SU-DHL-6 (cell line): Measurements from ENCODE around the gene NCOA3.

Experiments used
- EZH2phosphoT487 ChIP-seq: fragments of 200-600 bp; sonication (generic), shearing (Covaris generic); conservative IDR thresholded peaks from 2 replicates; pipeline ENCODE4 v1.6.1; 2018; ENCODE audit warnings: mild to moderate bottlenecking, antibody characterized with exemption, low read length, moderate library complexity, mixed read lengths
- TF ChIP-seq, protein P1 (sequence below): fragments of 200-600 bp; sonication (generic); IDR thresholded peaks from one replicate; pipeline ENCODE4 v1.5.1; 2017; ENCODE audit warnings: antibody characterized with exemption, mild to moderate bottlenecking, low read length, moderate library complexity; ENCODE audit not compliant: insufficient read depth, poor library complexity, severe bottlenecking

DNA sequence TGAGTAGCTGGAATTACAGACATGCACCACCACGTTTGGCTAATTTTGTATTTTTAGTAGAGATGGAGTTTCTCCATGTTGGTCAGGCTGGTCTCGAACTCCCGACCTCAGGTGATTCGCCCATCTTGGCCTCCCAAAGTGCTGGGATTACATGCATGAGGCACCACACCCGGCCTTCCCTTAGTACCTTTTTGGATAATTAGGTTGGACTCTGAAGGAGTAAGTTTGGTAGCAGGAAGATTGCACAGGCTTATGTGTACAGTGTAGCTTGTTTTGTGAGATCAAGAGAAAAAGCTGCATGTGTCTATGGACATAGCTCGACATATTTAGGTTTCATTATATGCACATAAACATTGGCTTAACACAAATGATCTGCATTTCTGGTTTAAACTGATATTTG is 116.8 kb downstream of the NCOA3 start:
- TF ChIP-seq, protein P1, sequence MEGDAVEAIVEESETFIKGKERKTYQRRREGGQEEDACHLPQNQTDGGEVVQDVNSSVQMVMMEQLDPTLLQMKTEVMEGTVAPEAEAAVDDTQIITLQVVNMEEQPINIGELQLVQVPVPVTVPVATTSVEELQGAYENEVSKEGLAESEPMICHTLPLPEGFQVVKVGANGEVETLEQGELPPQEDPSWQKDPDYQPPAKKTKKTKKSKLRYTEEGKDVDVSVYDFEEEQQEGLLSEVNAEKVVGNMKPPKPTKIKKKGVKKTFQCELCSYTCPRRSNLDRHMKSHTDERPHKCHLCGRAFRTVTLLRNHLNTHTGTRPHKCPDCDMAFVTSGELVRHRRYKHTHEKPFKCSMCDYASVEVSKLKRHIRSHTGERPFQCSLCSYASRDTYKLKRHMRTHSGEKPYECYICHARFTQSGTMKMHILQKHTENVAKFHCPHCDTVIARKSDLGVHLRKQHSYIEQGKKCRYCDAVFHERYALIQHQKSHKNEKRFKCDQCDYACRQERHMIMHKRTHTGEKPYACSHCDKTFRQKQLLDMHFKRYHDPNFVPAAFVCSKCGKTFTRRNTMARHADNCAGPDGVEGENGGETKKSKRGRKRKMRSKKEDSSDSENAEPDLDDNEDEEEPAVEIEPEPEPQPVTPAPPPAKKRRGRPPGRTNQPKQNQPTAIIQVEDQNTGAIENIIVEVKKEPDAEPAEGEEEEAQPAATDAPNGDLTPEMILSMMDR = no peak
- TF ChIP-seq EZH2phosphoT487 = no peak
